ENCODE data around the gene THAP7. TPM values are rescaled to one million over a fixed set of nuclear protein-coding genes. Genes with fewer than 3 reads are reported as not detected.

Gene THAP7
- total and polyA plus RNA-seq, 2 donors from 2014 or later: 25.5 to 44.1 TPM

DNA sequence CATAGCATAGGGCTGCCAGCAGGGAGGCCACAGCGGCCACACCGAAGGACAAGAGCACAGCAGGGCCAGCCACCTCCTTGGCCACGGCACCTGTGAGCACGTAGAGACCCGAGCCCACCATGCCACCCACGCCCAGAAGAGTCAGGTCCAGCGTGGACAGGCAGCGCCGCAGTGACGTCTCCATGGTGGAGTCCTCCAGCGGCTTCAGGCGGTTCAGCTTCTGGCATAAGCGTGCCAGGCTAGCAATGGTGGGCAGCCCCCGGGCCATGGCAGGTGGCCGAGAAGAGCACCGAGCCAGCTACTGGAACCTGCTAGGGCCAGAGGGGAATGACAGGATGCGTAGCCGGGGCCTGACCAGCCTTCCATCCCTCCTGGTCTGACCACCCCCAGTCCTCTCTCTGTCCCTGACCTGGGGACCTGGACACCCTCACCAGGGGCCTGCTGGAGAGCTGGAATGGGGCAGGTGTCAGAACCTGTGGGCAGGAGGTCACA, 29.7 kb upstream of the THAP7 start:
- TF ChIP-seq, protein P1, sequence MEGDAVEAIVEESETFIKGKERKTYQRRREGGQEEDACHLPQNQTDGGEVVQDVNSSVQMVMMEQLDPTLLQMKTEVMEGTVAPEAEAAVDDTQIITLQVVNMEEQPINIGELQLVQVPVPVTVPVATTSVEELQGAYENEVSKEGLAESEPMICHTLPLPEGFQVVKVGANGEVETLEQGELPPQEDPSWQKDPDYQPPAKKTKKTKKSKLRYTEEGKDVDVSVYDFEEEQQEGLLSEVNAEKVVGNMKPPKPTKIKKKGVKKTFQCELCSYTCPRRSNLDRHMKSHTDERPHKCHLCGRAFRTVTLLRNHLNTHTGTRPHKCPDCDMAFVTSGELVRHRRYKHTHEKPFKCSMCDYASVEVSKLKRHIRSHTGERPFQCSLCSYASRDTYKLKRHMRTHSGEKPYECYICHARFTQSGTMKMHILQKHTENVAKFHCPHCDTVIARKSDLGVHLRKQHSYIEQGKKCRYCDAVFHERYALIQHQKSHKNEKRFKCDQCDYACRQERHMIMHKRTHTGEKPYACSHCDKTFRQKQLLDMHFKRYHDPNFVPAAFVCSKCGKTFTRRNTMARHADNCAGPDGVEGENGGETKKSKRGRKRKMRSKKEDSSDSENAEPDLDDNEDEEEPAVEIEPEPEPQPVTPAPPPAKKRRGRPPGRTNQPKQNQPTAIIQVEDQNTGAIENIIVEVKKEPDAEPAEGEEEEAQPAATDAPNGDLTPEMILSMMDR (IDR thresholded peaks at IDR 0.05; ENCODE audit: borderline replicate concordance, extremely low read depth, insufficient read depth): no peak
- FAIRE-seq (no peak), DNase-seq (no peak)
- Histone ChIP-seq H3K27me3 (ENCODE audit: control insufficient read depth, insufficient read depth, low read length) (no peaks in the 10 kb centered on the region), H3K27ac (ENCODE audit: low read depth in 2 of 2, low read length in 2 of 2) (no peak overlapping the region), H3K4me1 (ENCODE audit: control insufficient read depth in 2 of 3, insufficient read depth in 2 of 3, low read depth in 1 of 3, low read length in 3 of 3) (peaks cover 0 to 7% (median 0%) of the 10 kb centered on the region in 3 donors), H3K9ac (ENCODE audit: low read length in 3 of 3) (no peak overlapping the region), H3K9me3 (ENCODE audit: control insufficient read depth in 2 of 3, insufficient read depth in 1 of 3, low read length in 3 of 3) (no peaks in the 10 kb centered on the region), H3K4me3 (ENCODE audit: low read length in 3 of 3) (no peak overlapping the region), H3K36me3 (ENCODE audit: control insufficient read depth in 2 of 3, insufficient read depth in 3 of 3, low read length in 3 of 3) (no peaks in the 10 kb centered on the region)
- intact Hi-C loops (cut with DNase I): no loop called here

DNA sequence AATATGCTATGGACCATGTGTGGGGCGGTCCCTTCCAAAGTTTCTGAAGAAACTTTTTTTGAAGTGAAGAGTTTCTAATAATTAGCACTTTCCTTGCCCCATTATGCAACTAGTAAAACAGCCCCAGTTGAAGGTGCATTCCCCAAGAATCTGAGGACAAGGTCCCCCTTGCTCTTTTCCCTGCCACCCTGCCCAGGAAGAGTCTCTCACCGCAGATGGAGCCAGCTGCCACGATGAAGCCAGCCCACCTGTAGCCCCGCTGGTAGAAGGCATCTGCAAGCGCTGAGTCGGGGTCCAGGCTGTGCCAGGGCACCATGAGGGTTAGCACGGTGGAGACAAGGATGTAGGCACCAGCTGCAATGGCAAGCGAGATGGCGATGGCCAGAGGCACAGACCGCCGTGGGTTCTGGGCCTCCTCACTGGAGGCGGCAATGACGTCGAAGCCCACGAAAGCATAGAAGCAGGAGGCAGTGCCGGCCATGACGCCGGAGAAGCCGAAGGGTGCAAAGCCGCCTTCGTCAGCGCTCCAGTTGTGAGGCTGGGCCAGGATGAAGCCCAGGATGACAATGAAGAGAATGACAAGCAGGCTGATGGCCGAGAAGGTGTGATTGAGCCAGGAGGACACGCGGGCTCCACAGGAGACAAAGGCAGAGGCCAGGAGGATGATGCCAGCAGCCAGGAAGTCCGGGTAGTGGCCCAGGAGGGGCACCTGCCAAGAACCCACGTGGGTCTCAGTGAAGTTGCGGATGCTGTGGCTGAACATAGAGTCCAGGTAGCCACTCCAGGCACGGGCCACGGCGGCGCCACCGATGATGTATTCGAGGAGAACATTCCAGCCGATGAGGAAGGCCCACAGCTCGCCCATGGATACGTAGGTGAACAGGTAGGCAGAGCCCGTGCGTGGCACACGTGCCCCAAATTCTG, 29.0 kb upstream of the THAP7 start:
- no peaks in the 10 kb centered on the region for H3K27me3 ChIP-seq (ENCODE audit: control insufficient read depth, insufficient read depth, low read length)
- FAIRE-seq (no peak), DNase-seq (no peak)
- no peaks in the 10 kb centered on the region for H3K9me3 ChIP-seq (ENCODE audit: control insufficient read depth in 2 of 3, insufficient read depth in 1 of 3, low read length in 3 of 3)
- no peaks in the 10 kb centered on the region for H3K36me3 ChIP-seq (ENCODE audit: control insufficient read depth in 2 of 3, insufficient read depth in 3 of 3, low read length in 3 of 3)
- H3K9ac ChIP-seq (ENCODE audit: low read length in 3 of 3): no peak overlapping the region
- no peak overlapping the region for H3K4me3 ChIP-seq (ENCODE audit: low read length in 3 of 3)
- TF ChIP-seq, protein P1 (IDR thresholded peaks at IDR 0.05; ENCODE audit: borderline replicate concordance, extremely low read depth, insufficient read depth): no peak
- peaks cover 0 to 7% (median 0%) of the 10 kb centered on the region in 3 donors for H3K4me1 ChIP-seq (ENCODE audit: control insufficient read depth in 2 of 3, insufficient read depth in 2 of 3, low read depth in 1 of 3, low read length in 3 of 3)
- H3K27ac ChIP-seq (ENCODE audit: low read depth in 2 of 2, low read length in 2 of 2): no peak overlapping the region
- intact Hi-C loops (cut with DNase I): no loop called here

DNA sequence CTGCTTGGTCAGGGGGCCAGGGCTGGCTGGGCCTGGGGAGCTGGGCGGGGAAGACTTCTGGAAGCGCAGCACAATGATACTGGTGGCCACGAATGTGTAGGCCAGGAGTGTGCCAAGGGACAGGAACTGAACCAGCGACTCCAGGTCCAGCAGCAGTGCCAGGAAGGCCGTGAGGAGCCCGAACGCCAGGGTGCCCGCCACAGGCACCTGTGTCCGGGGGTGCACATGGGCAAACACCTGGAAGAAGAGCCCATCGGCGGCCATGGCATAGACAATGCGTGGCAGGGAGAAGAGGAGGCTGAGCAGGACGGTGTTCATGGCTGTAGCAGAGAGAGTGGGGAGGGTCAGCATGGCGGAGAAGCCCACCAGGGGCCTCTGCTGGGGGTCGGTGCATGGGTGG, 28.1 kb upstream of the THAP7 start:
- Histone ChIP-seq H3K27ac (ENCODE audit: low read depth in 2 of 2, low read length in 2 of 2) (no peak overlapping the region), H3K9me3 (ENCODE audit: control insufficient read depth in 2 of 3, insufficient read depth in 1 of 3, low read length in 3 of 3) (no peaks in the 10 kb centered on the region), H3K9ac (ENCODE audit: low read length in 3 of 3) (no peak overlapping the region), H3K36me3 (ENCODE audit: control insufficient read depth in 2 of 3, insufficient read depth in 3 of 3, low read length in 3 of 3) (no peaks in the 10 kb centered on the region), H3K4me1 (ENCODE audit: control insufficient read depth in 2 of 3, insufficient read depth in 2 of 3, low read depth in 1 of 3, low read length in 3 of 3) (peaks cover 0 to 7% (median 0%) of the 10 kb centered on the region in 3 donors), H3K27me3 (ENCODE audit: control insufficient read depth, insufficient read depth, low read length) (no peaks in the 10 kb centered on the region), H3K4me3 (ENCODE audit: low read length in 3 of 3) (no peak overlapping the region)
- DNase-seq: no peak
- intact Hi-C loops (cut with DNase I): no loop called here
- TF ChIP-seq, protein P1 (IDR thresholded peaks at IDR 0.05; ENCODE audit: borderline replicate concordance, extremely low read depth, insufficient read depth): no peak
- no peak for FAIRE-seq
